Transverse colon (tissue), 4 donors: ENCODE results near the gene ATP1B2.

ENCODE experiments used
- CTCF ChIP-seq, 5 experiments: fragments of 200-600 bp in 3 of 5; fragments of 450-650 bp in 2 of 5; sonication (generic) in 3 of 5; IDR thresholded peaks; 1 replicate in 2 of 5; 2 replicates in 3 of 5; pipeline ENCODE4 v1.5.1; 2016 to 2017; ENCODE audit warnings: antibody characterized with exemption in 5 of 5, inconsistent platforms in 3 of 5, mild to moderate bottlenecking in 2 of 5, moderate library complexity in 1 of 5
- EP300 ChIP-seq: sonication (generic); formaldehyde crosslinking; IDR thresholded peaks from one replicate; pipeline ENCODE4 v1.6.1; 2017; ENCODE audit warnings: antibody characterized with exemption, low read depth
- POLR2A ChIP-seq: fragments of 450-650 bp; IDR thresholded peaks from one replicate; pipeline ENCODE4 v1.6.1; 2016; ENCODE audit warnings: antibody characterized with exemption, mild to moderate bottlenecking, moderate library complexity
- POLR2AphosphoS5 ChIP-seq, 3 donors: sonication (generic); formaldehyde crosslinking; IDR thresholded peaks; one replicate each; pipeline ENCODE4 v1.6.1; 2016; ENCODE audit warnings: antibody characterized with exemption in 3 of 3

GRCh38 chr17:7703584-7704479 is 53.1 kb downstream of the ATP1B2 start:
- TF ChIP-seq CTCF (IDR thresholded peaks at IDR 0.05) (no peak), POLR2A (no peak), POLR2AphosphoS5 (IDR thresholded peaks at IDR 0.05) (no peak), EP300 (no peak)
